Measurements from ENCODE around the gene PREX1.

The PREX1 gene

DNA sequence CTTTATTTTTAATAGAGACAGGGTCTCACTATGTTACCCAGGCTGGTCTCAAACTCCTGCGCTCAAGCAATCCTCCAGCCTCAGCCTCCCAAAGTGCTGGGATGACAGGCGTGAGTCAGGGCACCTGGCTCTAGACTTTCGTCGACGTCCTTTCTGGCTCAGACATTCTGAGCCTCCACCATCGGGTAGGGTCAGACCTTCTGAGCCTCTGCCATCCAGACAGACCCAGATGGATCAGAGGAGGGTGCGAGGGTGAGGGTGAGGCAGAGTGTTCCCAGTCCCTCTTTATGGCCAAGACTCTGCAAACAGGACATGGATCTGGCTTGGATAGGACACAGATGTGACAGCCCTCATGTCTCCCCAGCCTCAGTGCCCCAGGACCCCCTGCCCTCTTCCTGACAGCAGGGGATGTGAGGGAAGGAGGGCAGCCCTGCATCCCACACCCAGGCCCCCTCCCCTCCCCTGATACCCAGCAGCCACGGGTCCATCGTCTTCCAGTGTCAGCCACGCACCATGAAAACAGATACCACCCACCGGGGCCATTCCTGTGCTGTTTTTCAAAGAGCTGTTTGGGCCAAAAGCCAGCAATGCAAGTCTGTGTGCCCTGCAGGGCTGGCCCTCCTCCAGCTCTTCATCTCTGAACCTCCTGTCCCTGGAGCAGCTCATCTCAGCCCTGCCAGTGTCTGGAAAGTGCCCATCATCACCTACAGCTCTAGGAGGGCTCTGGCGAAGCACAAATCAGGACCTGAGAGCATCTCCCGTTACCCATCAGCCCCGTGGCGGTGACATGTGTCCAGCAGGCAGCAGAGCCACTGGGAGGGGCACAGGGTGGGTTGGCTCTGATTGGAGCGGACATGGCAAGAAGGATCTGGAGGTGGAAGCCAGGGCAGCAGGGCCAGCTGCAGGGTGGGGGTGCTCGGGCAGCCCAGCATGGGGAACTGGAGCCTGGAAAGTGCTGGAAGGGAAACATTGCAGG, 208.4 kb downstream of the PREX1 start:
- no peak for DNase-seq (ENCODE audit: low spot score)

DNA sequence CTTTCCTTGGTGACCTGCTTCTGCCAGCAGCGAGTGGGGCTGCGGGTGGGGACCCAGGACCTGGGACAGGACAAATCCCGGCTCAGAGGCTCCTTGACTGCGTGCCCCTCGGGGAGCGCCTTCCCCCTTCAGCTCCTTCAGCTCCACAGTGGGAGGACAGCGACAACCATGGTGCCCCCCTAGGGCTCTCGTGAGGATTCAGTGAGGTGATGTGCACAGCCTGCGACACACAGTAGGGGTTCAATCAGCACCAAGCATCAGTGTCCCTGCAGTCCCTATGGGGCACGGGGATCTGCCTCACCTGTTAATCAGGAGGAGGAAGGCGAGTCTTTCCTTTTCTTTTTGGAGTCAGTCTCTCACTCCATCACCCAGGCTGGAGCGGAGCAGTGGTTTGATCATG, 209.2 kb downstream of the PREX1 start:
- no peak for DNase-seq (ENCODE audit: low spot score)

DNA sequence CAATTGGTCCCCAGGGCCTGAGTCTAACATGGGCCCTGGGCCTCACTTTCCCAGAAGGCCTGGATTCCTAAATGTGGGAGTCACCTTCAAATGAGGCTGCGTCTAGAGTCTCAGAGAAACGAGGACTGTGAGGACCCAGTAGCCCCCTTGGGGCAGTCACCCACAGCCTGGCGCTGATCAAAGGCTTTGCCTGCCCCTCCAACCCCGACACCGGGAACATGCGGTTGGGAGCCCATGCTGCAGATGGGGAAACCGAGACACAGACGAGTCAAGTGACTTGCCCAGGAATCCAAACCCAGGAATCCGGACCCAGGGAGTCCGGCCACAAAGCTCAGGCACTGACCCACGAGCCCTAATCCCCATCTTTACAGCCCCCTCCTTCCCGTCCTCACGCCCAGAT, 209.7 kb downstream of the PREX1 start:
- DNase-seq (ENCODE audit: low spot score): no peak

DNA sequence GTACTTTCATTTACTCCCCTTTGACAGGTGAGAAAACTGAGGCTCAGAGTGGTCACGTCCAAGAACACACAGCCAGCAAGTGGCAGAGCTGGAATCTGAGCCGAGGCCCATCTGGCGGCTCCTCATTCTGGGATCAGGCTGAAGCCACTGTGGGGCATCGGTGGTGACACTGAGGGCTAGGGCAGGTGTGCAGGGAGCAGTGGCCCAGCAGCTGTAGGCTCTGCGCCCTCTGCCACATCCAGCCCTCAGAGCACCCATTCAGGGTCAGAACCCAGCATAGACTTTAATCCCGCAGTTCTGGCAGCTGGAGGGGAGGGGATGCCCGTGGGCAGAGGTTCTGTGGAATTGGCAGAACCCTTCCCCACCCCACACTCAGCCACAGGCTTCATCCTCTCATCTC, 210.3 kb downstream of the PREX1 start:
- DNase-seq (ENCODE audit: low spot score): no peak

DNA sequence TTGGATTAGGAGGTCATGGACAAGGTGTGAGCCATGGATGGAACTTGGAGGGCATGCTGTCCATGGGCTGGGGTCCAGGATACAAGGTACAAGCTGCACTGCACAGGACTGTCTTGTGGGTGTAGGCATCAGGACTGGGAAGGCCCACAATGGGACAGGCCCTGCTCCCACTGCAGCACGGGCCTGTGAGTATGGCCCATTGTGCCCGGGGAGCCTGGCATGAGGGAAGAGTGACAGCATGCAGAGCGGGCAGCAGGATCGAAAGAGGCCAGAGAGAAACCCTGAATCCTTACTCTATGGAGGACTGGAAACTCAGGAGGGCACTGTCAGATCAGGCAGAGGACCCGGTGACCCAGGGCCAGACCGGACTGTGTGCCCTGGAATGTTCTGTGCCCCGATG, 211.3 kb downstream of the PREX1 start:
- DNase-seq (ENCODE audit: low spot score): no peak

DNA sequence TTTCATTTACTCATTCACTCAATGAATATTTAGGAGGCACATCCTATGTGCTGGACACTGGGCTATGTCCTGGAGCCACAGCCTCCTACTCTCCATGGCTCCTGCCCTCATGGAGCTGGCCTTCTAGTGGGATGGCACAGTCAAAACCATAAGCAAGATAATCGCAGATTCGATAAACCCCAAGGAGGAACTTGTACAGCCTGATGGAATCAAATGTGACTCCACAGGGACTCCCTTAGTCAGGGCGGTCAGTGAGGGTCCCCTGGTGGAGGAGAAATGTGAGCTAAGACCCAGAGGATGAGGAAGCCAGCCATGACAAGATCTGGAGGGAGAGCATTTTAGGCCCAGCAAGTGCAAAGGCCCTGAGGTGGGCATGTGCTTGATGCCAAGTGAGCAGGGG, 211.9 kb downstream of the PREX1 start:
- no peak for DNase-seq (ENCODE audit: low spot score)

DNA sequence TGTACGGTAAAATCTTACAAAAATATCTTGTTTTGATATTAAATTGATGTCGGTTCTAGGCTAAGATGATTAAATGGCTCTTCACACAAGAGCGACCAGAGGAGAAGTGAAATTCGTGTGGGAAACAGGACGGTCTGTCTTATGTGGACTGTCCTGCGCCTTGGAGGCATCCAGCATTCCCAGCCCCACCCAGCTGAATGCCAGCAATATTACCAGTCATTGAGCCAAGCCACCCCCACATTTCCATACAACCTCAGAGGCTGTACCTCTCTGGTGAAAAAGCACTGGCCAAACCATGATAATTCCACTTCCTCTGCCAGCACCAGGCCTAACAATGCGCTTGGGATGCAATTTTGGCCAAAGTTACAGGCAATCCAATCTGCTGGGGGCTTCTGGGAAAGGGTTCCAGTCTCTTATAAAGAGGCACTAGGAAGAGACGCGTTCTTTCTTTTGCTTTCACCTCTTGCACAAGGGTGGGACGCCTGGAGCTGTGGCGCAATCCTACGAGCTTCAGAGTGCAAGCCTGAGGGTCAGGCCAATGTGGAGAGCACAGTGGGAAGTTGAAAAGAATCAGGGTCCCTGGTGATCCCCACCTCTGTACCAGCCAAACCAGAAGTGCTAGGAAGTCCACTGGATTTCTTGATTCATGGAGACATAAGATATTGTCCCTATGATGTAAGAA, 213.1 kb downstream of the PREX1 start:
- DNase-seq (ENCODE audit: low spot score): peak; percentile 82

DNA sequence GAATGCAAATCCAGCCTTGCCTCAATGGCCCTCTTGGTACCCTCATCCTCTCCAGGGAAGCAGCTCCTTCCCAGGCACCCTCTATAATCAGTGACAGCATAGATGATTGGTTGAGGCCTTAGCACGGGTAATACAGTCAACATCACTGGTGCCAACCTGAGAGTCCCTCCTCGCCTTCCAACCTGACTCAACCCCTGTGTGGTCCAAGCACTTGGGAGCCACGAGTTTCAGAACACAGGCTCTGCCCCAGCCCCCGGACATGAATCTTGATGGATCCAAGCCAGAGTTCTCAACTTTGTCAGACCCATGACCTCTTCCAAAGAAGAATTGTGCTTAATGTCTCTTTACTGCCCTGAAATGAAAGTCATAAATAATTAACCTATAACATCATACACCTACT, 213.9 kb downstream of the PREX1 start:
- DNase-seq (ENCODE audit: low spot score): no peak

DNA sequence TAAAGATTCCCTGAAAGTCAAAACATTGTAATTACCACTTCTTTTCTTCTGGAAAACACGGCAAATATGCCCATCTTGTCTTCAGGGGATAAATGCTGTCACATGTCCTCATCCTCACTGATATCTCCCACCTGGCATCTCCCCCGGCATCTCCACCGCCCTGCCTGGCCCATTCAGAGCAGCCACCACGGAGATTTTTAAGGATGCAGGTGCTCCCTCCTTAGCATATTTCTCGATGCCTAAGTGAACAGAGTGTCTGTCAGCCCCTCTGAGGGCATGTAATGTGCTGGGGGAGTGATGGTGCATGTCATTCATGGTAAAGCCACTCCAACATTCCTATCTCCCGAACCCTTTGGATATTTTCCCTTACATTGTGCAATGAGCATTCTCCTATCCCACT, 215.5 kb downstream of the PREX1 start:
- no peak for DNase-seq (ENCODE audit: low spot score)

DNA sequence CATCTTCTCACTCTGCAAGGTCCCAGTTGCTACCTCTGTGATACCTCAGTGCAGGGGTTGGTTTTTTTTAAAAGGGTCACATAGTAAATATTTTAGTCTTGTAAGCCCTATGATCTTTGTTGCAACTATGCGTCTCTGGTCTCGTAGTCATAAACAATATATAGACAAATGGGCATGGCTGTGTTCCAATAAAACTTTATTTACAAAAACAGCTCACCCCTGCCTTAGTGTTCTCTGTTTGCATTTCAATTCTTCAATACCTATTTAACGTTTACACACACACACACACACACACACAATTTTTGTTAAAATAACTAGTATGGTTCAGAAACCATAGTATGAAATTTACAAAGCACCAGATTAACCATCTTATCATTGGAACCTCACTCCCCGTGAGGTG, 216.8 kb downstream of the PREX1 start:
- DNase-seq (ENCODE audit: low spot score): no peak

DNA sequence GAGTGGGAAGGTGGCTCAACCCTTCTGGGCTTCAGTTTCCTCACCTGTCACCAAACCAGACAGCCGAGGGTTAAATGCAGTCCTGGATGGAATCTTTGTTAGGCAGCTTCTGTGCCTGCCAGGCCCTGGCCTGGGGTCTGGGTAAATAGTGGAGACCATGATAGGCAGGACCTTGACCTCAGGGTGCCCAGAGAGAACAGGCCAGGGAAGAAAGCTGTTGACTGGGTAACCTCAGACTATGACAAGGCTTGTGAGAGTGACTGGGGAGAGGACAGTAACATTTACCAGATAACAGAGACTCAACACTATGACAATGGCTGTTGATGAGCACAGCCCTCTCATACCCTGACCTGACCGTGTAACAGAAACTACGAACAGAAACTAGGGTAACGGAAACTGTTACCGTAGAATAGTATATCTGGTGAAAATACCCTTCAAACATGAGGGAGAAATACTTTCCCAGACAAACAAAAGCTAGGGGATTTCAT, 218.3 kb downstream of the PREX1 start:
- no peak for DNase-seq (ENCODE audit: low spot score)

DNA sequence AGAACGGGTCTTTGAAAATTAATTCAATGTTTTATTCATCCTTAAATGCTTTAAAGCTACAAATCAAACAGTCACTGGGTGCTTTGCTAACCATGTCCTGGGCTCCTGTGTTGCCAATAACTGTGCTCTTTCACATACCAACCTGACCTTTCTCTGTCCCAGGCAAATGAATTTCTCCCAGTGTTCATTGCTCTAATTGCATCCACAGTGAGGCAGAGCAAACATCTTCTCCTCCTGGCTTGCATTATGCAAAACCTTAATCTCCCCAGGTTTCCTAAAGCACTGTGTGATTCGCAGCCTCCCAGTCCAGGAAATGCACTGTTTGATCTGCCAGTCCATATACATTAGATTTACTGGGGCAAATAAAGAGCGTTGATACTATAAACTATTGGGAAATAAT, 219.0 kb downstream of the PREX1 start:
- DNase-seq (ENCODE audit: low spot score): no peak

DNA sequence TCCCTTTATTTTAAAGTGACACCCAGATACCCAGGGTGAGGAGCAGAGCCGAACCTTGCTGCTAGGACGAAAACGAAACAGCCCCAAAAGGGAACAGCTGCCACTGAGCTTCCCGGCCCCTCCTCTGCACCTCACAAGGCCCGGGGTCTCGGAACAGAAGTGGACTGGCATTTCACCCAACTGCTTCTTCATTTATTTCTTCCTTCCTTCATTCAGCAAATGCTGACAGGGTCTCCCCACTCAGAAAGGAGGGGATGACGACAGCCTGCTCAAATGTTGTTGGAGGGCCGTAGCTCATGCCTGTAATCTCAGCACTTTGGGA, 220.3 kb downstream of the PREX1 start:
- no peak for DNase-seq (ENCODE audit: low spot score)

DNA sequence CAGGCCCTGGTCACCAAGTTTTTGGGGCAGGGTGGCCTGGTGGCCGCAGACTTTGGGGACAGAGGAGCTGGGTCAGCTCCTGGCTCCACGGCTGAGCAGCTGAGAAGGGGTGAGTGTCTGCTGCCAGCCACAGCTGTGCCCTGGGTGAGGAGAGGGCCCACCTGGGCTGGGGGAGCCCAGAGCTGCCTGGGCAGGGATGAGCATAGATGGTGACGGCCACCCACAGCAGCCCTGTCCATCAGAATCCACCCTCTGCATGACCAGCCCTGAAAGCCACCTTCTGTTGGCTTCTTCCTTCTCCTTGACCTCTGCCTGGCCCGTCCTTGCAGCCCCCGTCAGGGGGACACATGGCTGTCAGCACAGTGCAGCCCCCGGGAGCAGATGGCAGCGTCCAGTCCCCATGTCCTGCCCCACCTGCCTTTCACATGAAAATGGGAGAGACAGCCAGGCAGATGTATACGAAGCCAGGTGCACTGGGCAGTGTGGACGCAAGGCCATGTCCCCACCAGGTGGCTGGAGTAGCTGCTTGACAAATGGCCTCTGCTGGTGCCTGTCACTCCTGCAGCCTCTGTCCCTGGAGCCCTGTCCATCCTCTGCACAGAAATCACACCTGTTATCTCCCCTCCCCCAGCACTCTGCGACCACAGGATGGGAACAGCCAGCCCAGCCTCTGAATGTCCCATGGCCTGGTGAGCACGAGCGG, 220.8 kb downstream of the PREX1 start:
- no peak for DNase-seq (ENCODE audit: low spot score)

DNA sequence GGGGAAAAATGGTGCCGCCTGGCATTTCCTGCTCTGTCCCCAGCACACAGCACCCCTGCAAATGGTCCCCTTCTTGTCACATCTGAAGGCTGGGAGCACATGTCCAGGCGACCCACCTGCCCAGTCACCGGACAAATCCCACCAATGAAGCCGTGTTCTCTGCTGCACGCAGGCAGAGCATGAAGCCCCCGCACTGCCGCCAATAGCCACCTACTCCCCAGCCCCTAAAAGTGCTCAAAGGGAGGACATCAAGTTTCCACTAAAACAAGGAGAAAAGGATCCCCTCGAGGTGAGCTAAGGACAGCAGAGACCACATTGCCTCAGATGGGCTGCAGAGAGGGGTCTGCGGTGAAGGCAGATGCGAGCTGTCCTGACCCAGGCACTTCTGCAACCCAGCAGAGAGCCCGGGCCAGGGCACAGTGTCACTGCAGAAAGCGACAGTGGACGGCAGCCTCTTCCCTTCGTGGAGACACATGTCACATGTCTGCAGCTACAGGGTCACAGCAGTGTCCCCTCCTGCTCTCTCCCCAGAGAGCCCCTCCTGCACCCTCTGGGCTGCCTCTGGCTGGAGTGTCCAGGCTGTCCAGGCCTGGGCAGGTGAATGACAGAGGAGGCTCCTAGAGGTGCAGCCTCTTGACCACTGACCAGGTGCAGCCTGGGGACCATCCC, 221.5 kb downstream of the PREX1 start:
- DNase-seq (ENCODE audit: low spot score): no peak

DNA sequence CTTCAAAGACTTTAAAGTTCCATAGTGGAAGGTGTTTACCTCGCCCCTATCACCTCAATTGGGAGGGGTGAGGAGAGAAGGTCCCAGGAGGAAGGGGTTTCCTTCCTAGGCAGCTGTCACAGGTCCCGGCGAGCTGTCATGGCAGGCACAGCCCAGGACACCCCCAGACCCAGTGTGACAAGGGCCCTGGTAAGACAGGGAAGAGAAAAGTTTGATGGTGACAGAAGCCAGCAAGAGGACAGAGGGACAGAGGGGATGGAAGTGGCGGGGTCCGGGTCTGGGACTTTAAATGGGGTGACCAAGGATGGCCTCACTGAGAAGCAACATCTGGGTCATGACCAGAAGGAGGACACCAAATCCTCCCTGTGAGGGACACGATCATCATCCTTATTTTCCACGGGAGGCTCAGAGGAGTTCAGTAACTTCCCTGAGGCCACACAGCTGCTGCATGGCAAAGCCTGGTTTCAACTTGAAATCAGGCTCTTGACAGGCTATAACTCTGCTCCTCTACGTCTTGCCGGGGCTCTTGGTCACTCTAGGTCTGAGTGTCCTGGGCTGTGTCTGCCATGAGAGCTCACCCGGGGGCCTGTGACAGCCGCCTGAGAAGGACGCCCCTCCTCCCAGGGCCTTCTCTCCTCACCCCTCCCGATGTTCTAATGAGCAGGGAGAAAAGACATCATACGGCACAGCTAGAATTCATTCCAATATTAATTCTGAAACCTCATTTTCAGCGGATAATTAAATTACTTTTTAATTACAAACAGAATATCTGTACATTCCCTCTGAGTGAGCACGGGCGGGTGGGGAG, 222.2 kb downstream of the PREX1 start:
- no peak for DNase-seq (ENCODE audit: low spot score)

DNA sequence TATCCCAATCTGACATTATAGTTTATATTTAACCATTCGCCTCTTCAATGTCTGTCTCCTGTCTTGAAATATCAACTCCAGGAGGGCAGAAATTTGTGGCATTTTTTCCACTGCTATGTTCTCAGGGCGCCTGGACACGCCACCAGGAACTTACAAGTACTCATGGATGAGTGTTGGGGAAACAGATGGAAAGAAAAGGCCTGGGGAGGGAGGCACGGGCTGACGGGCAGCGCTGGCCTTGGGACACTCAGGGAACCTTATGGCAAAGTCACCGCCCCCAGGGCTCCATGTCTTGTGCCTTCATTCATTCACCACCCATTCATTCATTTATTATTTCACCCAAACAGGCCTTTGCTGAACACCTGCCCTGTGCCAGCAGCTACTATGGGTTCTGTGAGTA, 222.9 kb downstream of the PREX1 start:
- no peak for DNase-seq (ENCODE audit: low spot score)

DNA sequence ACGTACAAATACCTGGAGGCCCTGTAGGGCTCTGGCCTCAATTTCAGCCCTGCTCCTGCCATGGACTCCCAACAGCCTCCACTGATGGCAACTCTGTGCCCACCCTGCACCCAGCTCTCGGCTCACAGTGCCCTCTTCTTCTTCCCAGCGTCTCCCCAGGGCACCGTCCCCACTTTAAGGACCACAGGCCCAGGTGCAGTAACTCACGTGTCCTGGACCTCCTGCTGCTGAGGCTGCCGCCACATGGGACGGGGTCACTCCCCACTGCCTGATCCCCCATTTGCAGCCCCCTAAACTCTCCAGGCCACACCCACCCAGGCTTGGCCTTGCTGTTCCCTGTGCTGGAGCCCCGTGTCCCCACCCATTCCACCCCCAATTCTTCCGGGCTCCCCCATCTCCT, 223.4 kb downstream of the PREX1 start:
- DNase-seq (ENCODE audit: low spot score): no peak

DNA sequence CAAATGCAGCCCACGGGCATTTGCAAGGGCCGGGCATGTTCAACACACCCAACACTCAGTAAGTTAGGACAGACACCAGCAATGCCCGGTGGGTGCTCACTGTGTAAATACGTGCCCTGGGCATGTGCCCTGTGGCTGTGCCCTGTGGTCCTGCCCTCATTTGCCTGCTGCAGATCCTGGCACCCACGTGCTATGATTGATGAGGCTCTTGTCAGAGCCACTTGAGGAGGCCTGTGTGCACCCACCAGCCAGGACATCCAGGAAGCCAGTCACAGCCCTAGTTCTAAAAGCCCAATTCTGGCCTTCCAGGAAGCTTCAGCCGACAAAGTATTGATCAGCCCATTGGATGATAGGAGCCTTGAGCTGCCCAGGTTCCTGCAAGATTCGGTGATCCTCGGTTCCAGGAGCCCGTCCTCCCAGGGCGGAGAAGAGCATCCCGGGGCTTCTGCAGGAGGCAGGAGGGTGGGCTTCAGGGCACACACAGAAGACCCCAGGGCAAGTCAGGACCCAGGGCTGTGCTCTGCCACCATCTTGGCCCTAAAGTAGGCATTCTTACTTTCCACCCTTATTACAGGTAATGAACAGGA, 223.9 kb downstream of the PREX1 start:
- no peak for DNase-seq (ENCODE audit: low spot score)

DNA sequence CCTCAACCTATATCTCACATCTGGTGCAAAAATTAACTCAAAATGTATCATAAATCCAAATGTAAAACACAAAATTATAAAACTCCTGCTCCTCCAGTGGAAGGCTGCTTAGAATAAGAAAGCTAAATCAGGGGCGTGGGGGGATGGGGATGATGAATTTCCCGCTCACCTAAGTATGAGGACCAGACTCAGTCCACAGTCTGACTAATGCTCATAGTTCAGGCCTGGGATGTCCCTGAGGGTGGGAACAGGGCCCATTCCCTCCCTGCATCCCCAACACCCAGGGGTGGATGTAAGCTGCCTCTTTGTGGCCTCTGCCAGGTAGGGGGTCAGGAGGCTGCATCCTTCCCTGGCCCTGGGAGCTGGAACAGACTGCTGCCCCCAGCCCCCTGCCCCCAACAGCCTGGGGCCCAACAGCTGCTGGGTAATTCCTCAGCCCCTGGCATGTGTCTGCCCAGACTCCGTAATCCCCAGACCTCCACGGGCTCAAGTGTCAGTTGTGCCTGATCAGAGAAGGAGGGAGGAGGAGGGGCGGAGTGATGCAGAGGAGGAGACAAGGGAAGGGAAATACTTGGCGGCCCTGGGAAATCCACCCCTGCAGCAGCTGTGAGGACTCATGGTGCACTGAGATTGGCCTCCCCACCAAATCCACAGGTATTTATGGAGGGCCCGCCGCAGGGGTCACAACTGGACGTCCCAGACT, 224.5 kb downstream of the PREX1 start:
- no peak for DNase-seq (ENCODE audit: low spot score)

All from SW480 (cell line).